Erythroblast (primary cell): ENCODE results near the gene TTC28.

Experiments used
- DNase-seq, 2 experiments: peaks; one replicate each; lab custom pipeline; 2025; lab: John Stamatoyannopoulos, UW
- GATA1 ChIP-seq: IDR thresholded peaks from 2 replicates; pipeline ENCODE4 v1.6.1; 2011; ENCODE audit warnings: low read depth, mild to moderate bottlenecking, control low read depth, low read length, moderate library complexity
- POLR2A ChIP-seq: IDR thresholded peaks from 2 replicates; pipeline ENCODE4 v1.6.1; 2011; ENCODE audit warnings: mild to moderate bottlenecking, low read length

Gene TTC28

DNA sequence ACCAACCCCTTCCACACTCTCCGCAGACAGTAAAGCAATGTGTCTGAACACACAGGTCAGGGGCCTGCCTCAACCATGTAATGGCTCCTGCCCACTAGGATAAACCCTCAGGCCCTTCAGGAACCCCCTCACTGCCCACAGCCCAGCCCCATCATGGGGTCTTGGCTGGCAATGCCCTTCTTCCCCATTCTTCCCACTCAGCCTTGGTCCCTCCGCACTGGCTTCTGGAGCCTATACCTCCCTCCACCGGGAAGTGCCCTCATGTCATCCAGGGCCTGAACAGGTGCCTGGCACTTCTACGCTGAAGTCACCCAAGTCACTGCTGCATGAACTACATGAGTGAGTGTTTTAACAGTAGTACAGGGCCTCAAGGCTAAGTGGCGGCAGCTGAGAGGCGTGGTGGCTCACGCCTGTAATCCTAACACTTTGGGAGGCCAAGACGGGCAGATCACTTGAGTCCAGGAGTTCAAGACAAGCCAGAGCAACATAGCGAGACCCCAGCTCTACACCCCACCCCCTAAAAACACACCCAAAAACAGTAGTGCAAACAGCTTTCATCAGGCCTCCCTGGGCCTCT is 685.8 kb downstream of the TTC28 start:
- no peak for DNase-seq
- no peak for TF ChIP-seq POLR2A

DNA sequence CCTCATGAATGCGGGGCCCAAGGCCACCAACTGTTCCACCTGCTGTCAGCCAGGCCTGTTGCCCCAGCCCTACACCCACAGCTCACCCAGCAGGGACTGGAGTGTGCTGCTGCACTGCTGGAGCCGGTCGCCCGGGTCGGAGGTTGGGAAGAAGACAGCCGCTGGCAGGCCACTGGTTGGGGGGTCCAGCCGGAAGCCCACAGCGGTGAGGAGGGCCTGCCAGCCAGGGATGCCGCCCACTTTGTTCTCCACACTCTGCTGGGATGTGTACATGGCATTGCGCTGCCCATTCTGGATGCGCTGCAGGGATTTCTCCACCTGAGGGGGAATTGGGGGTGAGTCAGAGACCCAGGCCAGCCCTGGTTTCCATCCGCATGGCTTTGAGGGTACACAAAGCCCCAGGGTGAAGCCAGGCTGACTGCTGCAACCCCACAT is 686.4 kb downstream of the TTC28 start:
- DNase-seq, result no peak
- TF ChIP-seq POLR2A (no peak), GATA1 (no peak)

- no peak for DNase-seq
- TF ChIP-seq GATA1 (no peak), POLR2A (no peak)
These were observed 687.1 kb downstream of the TTC28 start for GRCh38 chr22:27992294-27993165.

DNA sequence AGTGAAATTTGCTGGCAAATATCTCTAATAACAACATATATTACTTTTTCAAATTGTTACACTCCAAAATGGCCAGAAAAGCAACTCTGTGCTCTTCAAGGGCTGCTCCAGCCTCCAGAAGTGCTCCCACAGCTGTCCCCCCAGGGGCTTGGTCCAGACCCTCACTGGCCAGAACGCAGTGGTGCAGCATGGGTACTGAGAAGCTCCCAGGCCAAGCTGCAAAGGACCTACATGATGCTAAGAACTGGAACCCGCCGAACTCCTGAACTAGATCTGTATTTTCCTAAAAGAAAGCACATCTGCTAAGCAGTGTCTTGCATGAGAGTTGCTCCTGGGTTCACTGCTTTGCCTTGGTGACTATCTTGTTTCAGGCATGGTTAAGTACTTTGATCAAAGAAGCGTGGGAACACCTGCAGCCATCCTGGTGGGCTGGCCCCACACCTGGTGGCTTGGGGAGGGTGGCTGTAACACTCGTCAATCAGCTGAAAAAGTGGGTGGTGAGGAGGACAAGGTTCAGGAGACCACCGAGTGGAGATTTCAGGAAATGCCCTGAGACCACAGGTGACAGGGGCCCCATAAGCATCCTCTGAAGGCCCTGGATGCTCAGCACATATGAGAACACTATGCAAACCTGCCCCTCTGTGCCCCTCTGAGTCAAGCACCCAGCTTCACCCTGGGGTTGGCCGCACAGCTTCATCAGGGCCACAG is 687.9 kb downstream of the TTC28 start:
- TF ChIP-seq POLR2A (no peak), GATA1 (no peak)

GRCh38 chr22:27990879-27991278 is 688.8 kb downstream of the TTC28 start:
- TF ChIP-seq POLR2A (no peak), GATA1 (no peak)
- peak; percentile 45 to 53 for DNase-seq

More for the DNA sequence above, 687.9 kb downstream of the TTC28 start:
- no peak for DNase-seq

GRCh38 chr22:27990451-27990840 is 689.2 kb downstream of the TTC28 start:
- TF ChIP-seq POLR2A, result no peak
- no peak for TF ChIP-seq GATA1
- DNase-seq, result no peak

DNA sequence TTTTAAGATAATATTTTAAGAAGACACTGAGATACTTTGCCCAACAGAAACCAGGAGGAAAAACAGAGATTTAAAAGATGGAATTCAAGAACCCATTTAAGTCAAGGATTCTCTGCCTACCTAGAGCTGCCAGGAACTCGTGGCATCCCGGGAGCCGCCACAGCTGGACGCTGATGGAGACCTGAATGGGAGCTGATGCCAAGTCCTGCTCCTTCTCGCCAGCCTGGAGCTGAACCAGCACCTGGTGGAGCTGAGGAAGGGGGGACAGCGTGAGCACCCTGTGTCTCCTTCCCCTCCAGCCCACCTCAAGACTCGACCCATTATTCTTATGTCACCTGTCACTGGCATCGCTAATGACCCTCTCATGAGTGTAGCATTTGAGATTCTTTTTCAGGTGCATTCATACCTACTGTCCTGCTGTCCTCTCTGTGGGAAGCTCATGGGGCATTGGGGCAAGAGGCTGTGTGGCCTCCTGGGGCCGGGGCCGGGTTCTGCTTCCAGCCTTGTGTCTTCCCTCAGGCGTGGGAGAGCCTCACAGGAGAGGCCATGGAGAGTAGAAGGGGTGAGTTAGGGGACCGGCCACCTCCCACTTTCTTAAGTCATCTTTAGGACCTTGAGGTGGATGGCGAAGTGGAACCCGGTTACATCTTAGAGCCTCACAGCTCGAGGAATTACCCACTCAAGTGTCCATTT is 689.7 kb downstream of the TTC28 start:
- no peak for DNase-seq
- TF ChIP-seq GATA1 (no peak), POLR2A (no peak)

GRCh38 chr22:27988704-27989103 is 690.9 kb downstream of the TTC28 start:
- no peak for DNase-seq
- no peak for TF ChIP-seq POLR2A
- no peak for TF ChIP-seq GATA1

- DNase-seq, result no peak
- TF ChIP-seq GATA1, result no peak
- TF ChIP-seq POLR2A, result no peak
These were observed 692.1 kb downstream of the TTC28 start for GRCh38 chr22:27987557-27987956.

GRCh38 chr22:27986937-27987336 is 692.7 kb downstream of the TTC28 start:
- TF ChIP-seq POLR2A, result no peak
- TF ChIP-seq GATA1, result no peak
- no peak for DNase-seq

DNA sequence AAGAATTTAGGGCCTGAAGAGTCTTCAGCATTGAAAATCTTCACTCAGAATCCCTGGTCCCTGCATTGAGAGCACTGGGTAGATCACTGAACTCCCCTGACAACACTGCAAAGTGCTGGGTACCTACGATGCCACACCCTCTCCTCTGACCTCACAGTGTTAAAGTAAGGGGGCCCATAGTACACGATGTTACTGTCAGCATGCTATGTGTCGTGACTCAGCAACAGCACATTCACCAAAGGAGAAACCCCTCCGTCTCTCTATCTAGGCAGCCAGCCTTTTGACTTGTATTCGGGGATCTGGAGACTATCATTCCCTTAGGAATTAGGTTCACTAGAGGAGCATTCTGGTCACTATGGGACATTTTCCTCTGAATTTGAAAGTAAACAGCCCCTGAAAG is 693.2 kb downstream of the TTC28 start:
- TF ChIP-seq GATA1 (no peak), POLR2A (no peak)
- DNase-seq, result no peak

- TF ChIP-seq POLR2A (no peak), GATA1 (no peak)
- DNase-seq, result no peak
These were observed 694.0 kb downstream of the TTC28 start for GRCh38 chr22:27985323-27986275.
